Stomach (tissue), 4 donors: ENCODE results near the gene ACBD4.

Source experiments
- CTCF ChIP-seq, 7 experiments: fragments of 450-650 bp in 4 of 7; fragments of 200-600 bp in 3 of 7; sonication (generic) in 3 of 7; IDR thresholded peaks; one replicate each; pipeline ENCODE4 v1.5.1; 2016 to 2019; ENCODE audit warnings: antibody characterized with exemption in 7 of 7, control low read depth in 2 of 7, mild to moderate bottlenecking in 1 of 7
- EP300 ChIP-seq: sonication (generic); formaldehyde crosslinking; IDR thresholded peaks from one replicate; pipeline ENCODE4 v1.6.1; 2017; ENCODE audit warnings: antibody characterized with exemption

GRCh38 chr17:45092911-45093430 lies 42.5 kb upstream of the ACBD4 start:
- no peak for TF ChIP-seq CTCF (IDR thresholded peaks at IDR 0.05)
- TF ChIP-seq EP300: no peak
